Measurements from ENCODE around the gene NBL1.

NBL1 gene

DNA sequence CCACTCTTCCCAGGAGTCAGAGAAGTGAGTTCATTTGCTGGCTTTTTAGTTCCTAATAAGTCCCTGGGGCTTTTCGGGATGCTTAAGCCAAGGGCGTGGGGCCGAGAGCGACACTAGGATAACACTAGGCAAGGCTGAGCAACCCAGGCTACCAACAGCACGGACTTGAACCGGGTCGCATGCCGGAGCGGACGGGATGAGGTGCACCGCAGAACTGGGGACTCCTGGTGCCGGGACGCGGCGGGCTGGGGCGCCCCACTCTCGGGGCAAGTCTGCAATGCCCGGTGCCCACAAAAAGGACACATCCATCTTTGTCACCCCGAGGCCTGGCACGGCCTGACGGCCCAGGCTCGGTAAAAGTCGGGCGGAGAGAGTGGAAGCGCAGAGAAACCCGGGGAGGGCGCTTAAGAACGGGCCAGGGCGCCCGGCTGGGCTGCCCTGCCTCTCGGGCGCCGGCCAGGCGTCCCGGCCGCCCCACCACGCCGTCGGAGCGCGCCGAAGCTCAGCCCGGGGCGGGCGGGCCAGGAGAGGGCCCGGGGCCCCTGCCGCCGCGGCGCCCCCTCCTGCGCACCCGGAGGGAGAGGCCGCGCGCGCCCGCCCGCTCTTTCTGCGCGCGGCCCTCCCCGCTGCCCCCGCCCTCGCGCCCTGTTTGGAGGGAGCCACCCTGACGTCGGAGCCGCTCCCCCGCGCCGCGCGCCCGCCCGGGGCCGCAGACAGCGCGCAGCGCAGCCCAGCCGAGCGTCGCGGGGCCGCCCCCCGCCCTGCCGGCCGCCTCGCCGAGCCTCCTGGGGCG is at the start of gene NBL1:
NBL1 (plus strand) TSS at position 710 of the 793 bp plus-strand sequence. CDS start 10,720 bp downstream, outside the sequence.
- peak; percentile 16 for DNase-seq

DNA sequence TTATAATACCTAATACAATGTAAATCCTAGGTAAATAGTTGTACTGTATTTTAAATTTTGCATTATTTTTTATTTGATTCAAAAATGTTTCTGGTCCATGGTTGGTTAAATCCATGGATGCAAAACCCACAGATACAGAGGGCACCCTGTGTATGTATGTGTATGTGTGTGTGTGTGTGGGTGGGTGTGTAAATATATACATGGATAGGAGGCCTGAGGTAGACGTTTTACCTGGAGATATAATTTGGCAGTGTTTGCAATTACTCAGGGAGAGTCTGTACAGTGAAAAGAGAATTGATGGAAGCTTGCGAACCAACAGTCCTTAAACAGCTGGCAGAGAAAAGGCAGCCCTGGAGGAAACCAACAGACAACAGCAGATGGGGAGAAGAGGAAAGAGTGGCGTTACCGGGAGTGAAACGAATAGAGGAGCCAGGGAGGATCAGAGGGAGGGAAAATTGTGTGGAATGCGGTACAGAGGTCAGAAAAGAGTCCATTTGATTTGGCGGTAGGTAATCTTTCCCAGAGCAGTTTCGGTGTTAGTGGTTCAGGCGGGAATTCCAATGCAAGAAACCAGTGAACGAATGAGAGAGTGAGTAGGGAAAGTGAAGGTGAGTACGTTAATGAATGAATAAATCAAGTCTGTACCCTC is 47.9 kb upstream of the NBL1 start:
- no peak for DNase-seq

GRCh38 chr1:19596714-19597495 is 47.2 kb upstream of the NBL1 start:
- peak; percentile 93 for DNase-seq

DNA sequence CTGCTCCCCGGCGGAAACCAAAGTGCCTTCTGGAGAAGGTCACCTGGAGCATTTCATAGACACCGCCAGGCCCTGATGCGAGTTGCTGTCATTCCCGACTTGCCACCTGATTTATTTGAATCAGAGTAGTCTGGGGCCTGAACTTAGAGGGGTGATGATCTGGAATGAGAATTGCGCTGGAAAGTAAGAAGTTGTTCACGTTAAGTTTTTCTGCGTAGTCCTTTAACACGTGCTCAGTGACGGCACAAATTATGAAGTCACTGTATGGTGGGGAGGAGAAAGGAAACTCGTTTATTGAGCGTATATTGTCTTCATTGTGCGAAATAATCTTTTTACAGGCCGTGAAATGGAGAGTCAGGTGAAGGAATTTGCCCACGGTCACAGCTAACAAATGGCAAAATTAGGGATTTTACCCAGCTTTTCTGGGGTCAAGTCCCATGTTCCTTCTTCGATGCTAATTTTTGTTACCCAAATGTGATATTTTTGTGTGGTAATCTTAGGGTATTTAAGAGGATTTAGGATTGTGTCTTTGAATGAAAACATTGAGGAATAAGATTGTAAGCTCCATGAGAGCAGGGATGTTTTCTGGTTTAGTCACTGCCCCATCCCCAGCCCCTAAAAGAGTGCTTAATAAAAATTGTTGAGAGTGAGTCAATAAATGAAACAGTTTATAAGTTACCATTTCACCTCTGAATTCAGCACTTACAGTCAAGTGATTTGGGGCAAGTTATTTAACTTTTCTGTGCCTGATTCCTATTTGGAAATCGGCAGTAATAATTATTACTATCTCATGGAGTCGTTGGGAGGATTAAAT is 46.4 kb upstream of the NBL1 start:
- DNase-seq = no peak

DNA sequence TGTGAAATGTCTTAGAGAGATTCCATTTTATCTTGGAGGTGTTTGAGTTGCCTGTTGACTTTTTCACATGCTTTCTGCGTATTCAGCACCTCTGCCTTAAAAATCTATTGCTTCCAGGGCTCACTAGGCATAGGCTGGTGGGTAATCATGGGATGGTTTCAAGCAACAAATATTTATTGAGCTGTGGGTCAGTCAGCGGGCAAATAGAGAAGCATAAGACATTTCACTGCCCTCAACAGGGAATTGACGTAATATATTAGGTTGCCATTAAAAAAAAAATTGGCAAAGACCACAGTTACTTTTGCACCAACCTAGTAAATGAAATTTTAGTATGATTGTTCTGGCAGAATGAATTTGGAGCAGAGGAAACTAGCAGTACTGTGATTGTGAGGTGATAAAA is 44.3 kb upstream of the NBL1 start:
- no peak for DNase-seq

GRCh38 chr1:19602486-19602885 is 41.6 kb upstream of the NBL1 start:
- DNase-seq = no peak

DNA sequence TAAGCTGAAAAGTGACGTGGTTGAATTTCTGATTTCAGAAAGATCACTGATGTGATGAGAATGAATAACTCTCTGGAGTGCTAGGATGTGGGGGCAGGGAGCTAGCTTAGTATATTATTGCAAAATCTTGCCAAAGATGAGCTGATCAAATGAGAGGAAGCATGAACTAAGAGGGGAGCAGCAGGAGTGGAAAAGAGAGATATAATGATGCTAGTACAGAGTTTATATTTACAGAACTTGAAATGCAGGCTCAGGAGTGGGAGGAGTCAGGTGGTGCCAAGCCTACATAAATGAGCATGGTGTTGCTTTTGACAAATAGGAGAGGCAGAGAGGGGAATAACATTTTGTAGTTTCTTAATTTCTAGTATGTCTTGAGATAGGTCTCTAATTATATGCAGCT is 38.1 kb upstream of the NBL1 start:
- no peak for DNase-seq

- DNase-seq = no peak
Observed at GRCh38 chr1:19606817-19607642, 37.1 kb upstream of the NBL1 start.

- DNase-seq = no peak
Observed at GRCh38 chr1:19608232-19608631, 35.9 kb upstream of the NBL1 start.

DNA sequence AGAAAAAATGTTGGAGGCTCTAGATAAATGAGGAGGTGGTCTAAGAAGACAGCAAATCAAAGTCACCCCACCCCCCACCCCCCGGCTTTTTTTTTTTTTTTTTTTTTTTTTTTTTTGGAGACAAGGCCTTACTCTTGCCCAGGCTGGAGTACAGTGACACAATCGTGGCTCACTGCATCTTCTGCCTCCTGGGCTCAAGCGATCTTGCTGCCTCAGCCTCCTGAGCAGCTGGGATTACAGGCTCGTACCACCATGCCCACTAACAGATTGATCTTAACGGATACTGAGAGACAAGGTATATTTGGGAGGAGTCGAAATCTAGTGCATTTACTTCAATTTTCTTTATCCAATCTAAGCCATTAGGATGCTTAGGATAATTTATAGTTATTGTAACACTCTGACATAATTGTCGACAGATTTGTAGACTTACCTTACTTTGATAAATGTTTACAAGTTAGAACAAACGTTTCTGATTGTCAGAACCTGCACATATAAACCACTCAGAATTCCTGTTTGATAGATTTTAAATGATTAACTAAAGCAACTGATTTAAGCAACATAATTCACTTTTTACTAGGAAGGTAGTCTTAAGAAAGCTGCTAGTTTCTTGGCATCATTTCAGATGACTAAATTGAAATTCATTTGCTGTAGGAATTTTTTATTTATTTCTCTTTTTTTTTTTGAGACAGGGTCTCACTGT is 33.7 kb upstream of the NBL1 start:
- no peak for DNase-seq

GRCh38 chr1:19612530-19612929 is 31.6 kb upstream of the NBL1 start:
- no peak for DNase-seq

GRCh38 chr1:19613171-19613703 is 30.9 kb upstream of the NBL1 start:
- DNase-seq = no peak

DNA sequence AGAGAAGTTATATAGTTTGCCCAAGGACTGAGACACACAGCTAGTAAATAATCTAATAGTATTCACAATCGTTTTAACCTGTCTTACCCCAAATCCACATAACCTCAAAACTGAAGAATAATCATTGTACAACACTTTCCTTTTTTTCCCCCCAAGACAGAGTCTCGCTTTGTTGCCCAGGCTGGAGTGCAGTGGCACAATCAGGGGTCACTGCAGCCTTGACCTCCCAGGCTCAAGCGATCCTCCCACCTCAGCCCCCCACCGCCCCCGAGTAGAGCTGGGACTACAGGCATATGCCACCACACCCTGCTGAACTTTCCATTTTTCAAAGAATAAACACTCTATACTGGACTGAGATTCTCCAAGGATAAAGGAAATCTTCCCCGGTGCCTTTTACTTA is 28.7 kb upstream of the NBL1 start:
- DNase-seq = no peak

GRCh38 chr1:19616489-19616888 is 27.6 kb upstream of the NBL1 start:
- no peak for DNase-seq

- DNase-seq = no peak
Observed at GRCh38 chr1:19617376-19617775, 26.7 kb upstream of the NBL1 start.

DNA sequence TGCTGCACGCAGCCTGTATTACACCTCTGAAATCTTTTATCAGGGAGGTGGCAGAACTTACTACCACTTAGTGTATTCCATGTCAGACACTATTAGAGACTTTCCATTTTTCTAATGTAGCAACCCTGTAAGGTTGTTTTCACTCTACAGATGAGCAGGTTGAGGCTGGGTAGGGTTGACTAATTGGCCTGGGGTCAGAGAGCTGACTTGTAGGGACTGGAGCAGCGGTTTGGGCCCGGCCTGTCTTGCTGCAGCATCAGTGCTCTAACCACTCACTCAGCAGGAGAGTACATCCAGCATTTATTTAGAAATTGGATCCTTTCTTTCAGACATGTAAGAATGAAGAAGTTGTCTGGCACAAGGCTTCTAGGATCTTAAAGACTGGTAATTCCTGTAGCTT is 25.7 kb upstream of the NBL1 start:
- DNase-seq = no peak

DNA sequence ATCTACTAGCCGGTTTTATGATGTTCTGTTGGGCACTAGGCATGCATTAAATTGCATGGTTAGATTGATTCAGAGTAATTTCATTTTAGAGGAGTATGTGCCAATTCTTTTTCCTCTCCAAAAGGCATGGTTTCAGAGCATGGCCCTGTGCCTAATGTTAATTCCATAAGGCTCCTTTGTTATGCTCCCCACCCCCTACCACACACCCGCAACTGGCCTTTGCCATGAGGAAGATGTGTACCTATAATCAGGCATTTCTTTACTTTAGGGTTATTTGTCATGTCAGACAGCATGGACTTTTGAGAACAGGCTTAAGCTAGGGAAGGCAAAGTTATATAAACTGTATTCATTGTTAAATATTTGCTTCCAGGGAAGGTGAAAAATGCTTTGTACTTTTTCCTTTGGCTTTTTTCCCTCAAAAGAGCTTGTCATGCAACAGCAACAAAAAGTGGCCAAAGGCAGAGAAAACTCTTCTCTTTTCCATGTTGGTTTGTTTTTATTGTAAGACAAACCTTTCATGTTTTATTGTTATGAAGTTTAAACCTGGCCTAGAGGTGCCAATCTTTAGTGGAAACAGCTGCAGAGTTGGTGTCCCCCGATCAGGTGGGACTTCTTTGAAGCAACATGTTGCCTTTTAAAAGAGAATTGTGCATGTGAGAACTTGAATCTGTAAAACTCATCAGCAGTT is 24.3 kb upstream of the NBL1 start:
- DNase-seq = no peak

- no peak for DNase-seq
Observed at GRCh38 chr1:19620786-19621185, 23.3 kb upstream of the NBL1 start.

- DNase-seq = no peak
Observed at GRCh38 chr1:19621274-19621950, 22.7 kb upstream of the NBL1 start.

- DNase-seq = no peak
Observed at GRCh38 chr1:19622204-19622603, 21.9 kb upstream of the NBL1 start.
